PC-3 (cell line): ENCODE data around the gene RRH. TPM values are rescaled to one million over a fixed set of nuclear protein-coding genes. Genes with fewer than 3 reads are reported as not detected.

Experiments used
- ATAC-seq: fragments of 200-7000 bp; cut with Tn5 transposase; 2 replicates; pipeline ENCODE4 v1.9.1; 2020; ENCODE audit warnings: mild to moderate bottlenecking, moderate library complexity
- BruUV-seq: library from RNA; stranded (reverse); fragments of 400-500 nt; replicated peaks from 2 replicates; lab custom pipeline; 2021; lab: Mats Ljungman, UMichigan
- CTCF ChIA-PET: fragments of 300-600 bp; sonication (Branson Sonifier 250); formaldehyde crosslinking; loops from one replicate; lab custom pipeline; 2022; ENCODE audit warnings: antibody characterized with exemption; lab: Charles Lee
- POLR2A ChIA-PET: fragments of 300-600 bp; sonication (Branson Sonifier 250); formaldehyde crosslinking; loops from one replicate; lab custom pipeline; 2022; ENCODE audit warnings: antibody characterized with exemption; ENCODE audit not compliant: unreplicated experiment; lab: Charles Lee
- DNase-seq: peaks from one replicate; pipeline ENCODE4 v3.0.0-alpha.2; 2015
- H2AFZ ChIP-seq: fragments of 300-600 bp; sonication (generic); 2 replicates; pipeline ENCODE4 v1.6.0; 2016; ENCODE audit warnings: antibody characterized with exemption, low read length
- H3F3A ChIP-seq: fragments of 300-600 bp; sonication (generic); one replicate; pipeline ENCODE4 v1.6.0; 2017; ENCODE audit warnings: antibody characterized with exemption, low read length, control low read depth, mild to moderate bottlenecking; ENCODE audit not compliant: unreplicated experiment
- H3K27ac ChIP-seq: fragments of 300-600 bp; sonication (generic); 2 replicates; pipeline ENCODE4 v1.5.1; 2016; ENCODE audit warnings: mild to moderate bottlenecking, low read length
- H3K27me3 ChIP-seq: fragments of 300-600 bp; sonication (generic); 2 replicates; pipeline ENCODE4 v1.6.1; 2016; ENCODE audit warnings: low read length, mixed read lengths
- H3K36me3 ChIP-seq: fragments of 300-600 bp; sonication (generic); 2 replicates; pipeline ENCODE4 v1.6.1; 2016; ENCODE audit warnings: low read depth, mixed run types, low read length, mixed read lengths
- H3K4me1 ChIP-seq: fragments of 300-600 bp; sonication (generic); 2 replicates; pipeline ENCODE4 v1.5.1; 2016; ENCODE audit warnings: low read length; ENCODE audit not compliant: insufficient read depth
- H3K4me2 ChIP-seq: fragments of 300-600 bp; sonication (generic); 2 replicates; pipeline ENCODE4 v1.6.0; 2016; ENCODE audit warnings: low read length
- H3K4me3 ChIP-seq: fragments of 300-600 bp; sonication (generic); 2 replicates; pipeline ENCODE4 v1.5.1; 2016; ENCODE audit warnings: mild to moderate bottlenecking, low read length, mixed read lengths
- H3K79me2 ChIP-seq: fragments of 300-600 bp; sonication (generic); 2 replicates; pipeline ENCODE4 v1.6.1; 2017; ENCODE audit warnings: low read length, mixed read lengths
- H3K9ac ChIP-seq: fragments of 300-600 bp; sonication (generic); 2 replicates; pipeline ENCODE4 v1.6.0; 2016; ENCODE audit warnings: mild to moderate bottlenecking, low read length
- H3K9me2 ChIP-seq: fragments of 300-600 bp; sonication (generic); replicated peaks from 2 replicates; pipeline ENCODE4 v1.6.1; 2016; ENCODE audit warnings: mixed run types, low read length, mixed read lengths
- H3K9me3 ChIP-seq: fragments of 300-600 bp; sonication (generic); 2 replicates; pipeline ENCODE4 v1.6.1; 2016; ENCODE audit warnings: low read length, mixed read lengths
- H4K20me1 ChIP-seq: fragments of 300-600 bp; sonication (generic); 2 replicates; pipeline ENCODE4 v1.6.1; 2016; ENCODE audit warnings: low read length, mixed read lengths
- EZH2 ChIP-seq: fragments of 300-600 bp; sonication (generic); IDR thresholded peaks from one replicate; pipeline ENCODE4 v1.6.1; 2017; ENCODE audit warnings: antibody characterized with exemption, mild to moderate bottlenecking, low read length; ENCODE audit not compliant: unreplicated experiment
- EZH2phosphoT487 ChIP-seq: fragments of 300-600 bp; sonication (generic); IDR thresholded peaks from 2 replicates; pipeline ENCODE4 v1.6.1; 2018; ENCODE audit warnings: mild to moderate bottlenecking, antibody characterized with exemption, low read length, borderline replicate concordance
- intact Hi-C: fragments of 100-400 bp; cut with micrococcal nuclease; formaldehyde crosslinking; loops from 2 replicates; pipeline ENCODE4 v1.9.0; 2023
- total RNA-seq: library from RNA; depleted of rRNA; stranded (reverse); fragments of >200 nt; gene quantifications from 2 replicates; pipeline ENCODE4 v1.2.3, GENCODE V29; 2014
- TF ChIP-seq, protein P1 (sequence below): fragments of 300-600 bp; sonication (generic); conservative IDR thresholded peaks from 2 replicates; pipeline ENCODE4 v1.5.1; 2017; ENCODE audit warnings: antibody characterized with exemption, low read depth, mild to moderate bottlenecking, low read length

The RRH gene
- total RNA-seq, 1 experiment from 2014 or later = 0.18 TPM

DNA sequence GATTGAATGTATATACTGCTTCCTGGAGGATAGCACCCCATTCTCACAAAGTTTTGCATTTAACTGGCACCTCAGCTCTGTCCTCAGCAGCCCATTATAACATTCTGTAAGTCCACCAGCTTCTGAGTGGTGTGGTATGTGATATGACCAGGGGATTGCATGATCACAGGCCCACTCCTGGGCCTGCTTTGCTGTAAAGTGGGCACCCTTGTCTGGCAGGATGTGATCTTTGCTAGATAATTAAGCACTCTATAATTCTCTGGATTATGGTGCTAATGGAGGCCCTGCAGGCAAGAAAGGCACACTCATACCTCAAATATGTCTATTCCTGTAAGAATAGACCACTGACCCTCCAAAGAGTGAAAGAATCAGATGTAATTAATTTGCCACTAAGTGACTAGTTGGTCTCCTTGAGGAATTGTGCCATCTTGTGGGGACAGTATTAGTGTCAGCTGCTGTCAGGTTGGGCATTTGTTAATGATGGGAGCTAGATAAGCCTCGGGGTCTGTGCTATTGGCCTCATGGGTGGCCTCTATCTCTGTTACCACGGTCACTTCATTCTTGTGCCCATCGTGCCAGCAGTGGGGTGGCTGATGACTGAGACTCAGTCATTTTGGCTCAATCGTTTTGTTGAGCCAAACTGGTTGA, 23.7 kb upstream of the RRH start:
- Histone ChIP-seq H3K27me3 (no peaks in the 10 kb centered on the region), H3K9me3 (no peaks in the 10 kb centered on the region), H3K9me2 (no peaks in the 10 kb centered on the region), H3K4me2 (no peak overlapping the region), H3K9ac (no peak overlapping the region), H3K4me1 (no peaks in the 10 kb centered on the region), H3K27ac (no peak overlapping the region), H4K20me1 (no peaks in the 10 kb centered on the region), H3K36me3 (no peaks in the 10 kb centered on the region), H2AFZ (no peak overlapping the region), H3K4me3 (no peak overlapping the region), H3K79me2 (no peaks in the 10 kb centered on the region), H3F3A (no peaks in the 10 kb centered on the region)
- ChIA-PET CTCF (interaction anchor here (1.0 to 1.3 kb wide), 2 partner anchors 103 to 145 kb away, joined by 4 to 13 read pairs; no protein-coding TSS in a partner anchor), POLR2A (no interaction called here)
- TF ChIP-seq, protein P1, sequence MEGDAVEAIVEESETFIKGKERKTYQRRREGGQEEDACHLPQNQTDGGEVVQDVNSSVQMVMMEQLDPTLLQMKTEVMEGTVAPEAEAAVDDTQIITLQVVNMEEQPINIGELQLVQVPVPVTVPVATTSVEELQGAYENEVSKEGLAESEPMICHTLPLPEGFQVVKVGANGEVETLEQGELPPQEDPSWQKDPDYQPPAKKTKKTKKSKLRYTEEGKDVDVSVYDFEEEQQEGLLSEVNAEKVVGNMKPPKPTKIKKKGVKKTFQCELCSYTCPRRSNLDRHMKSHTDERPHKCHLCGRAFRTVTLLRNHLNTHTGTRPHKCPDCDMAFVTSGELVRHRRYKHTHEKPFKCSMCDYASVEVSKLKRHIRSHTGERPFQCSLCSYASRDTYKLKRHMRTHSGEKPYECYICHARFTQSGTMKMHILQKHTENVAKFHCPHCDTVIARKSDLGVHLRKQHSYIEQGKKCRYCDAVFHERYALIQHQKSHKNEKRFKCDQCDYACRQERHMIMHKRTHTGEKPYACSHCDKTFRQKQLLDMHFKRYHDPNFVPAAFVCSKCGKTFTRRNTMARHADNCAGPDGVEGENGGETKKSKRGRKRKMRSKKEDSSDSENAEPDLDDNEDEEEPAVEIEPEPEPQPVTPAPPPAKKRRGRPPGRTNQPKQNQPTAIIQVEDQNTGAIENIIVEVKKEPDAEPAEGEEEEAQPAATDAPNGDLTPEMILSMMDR = peak; percentile 68
- no peak for TF ChIP-seq EZH2
- TF ChIP-seq EZH2phosphoT487 = no peak
- ATAC-seq (peak; percentile 80), DNase-seq (peak; percentile 58)
- no TSS peak for BruUV-seq
- intact Hi-C loops = loop anchor here (1.0 to 2.0 kb wide), 3 partner anchors 101 to 381 kb away; partner anchors contain the start of gene CASP6

DNA sequence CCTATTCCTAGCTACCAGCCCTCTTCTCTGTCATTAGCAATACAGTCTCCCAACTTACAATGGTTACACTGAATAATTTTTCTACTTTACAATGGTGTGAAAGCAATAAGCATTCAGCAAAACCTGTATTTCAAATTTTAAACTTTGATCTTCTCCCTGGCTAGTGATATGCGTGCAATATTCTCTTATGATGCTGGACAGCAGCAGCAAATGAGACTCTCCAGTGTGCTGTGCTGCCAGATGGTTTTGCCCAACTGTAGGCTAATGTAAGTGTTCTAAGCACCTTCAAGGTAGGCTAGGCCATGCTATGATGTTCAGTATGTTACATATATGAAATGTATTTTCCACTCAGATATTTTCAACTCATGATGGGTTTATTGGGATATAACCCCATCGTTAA, 18.1 kb upstream of the RRH start:
- ATAC-seq (no peak), DNase-seq (no peak)
- Histone ChIP-seq H3K9me3 (no peaks in the 10 kb centered on the region), H4K20me1 (no peaks in the 10 kb centered on the region), H3K27me3 (no peaks in the 10 kb centered on the region), H3K4me2 (no peak overlapping the region), H3K9me2 (no peaks in the 10 kb centered on the region), H3K79me2 (no peaks in the 10 kb centered on the region), H2AFZ (no peak overlapping the region), H3K9ac (no peak overlapping the region), H3K4me3 (no peak overlapping the region), H3K4me1 (no peaks in the 10 kb centered on the region), H3F3A (no peaks in the 10 kb centered on the region), H3K27ac (no peak overlapping the region), H3K36me3 (no peaks in the 10 kb centered on the region)
- POLR2A ChIA-PET = no interaction called here
- intact Hi-C loops = no loop called here
- TF ChIP-seq EZH2 (no peak), EZH2phosphoT487 (no peak)
- TF ChIP-seq, protein P1 = no peak
- CTCF ChIA-PET = no interaction called here
- no TSS peak for BruUV-seq
